SW 1271 (cell line): ENCODE data around the gene DOCK6.
A peak's percentile ranks its signal among the peaks of the same experiment; 100 is the strongest.

Experiments
- DNase-seq, 2 experiments: peaks; one replicate each; lab custom pipeline; 2025; lab: John Stamatoyannopoulos, UW

Gene DOCK6

DNA sequence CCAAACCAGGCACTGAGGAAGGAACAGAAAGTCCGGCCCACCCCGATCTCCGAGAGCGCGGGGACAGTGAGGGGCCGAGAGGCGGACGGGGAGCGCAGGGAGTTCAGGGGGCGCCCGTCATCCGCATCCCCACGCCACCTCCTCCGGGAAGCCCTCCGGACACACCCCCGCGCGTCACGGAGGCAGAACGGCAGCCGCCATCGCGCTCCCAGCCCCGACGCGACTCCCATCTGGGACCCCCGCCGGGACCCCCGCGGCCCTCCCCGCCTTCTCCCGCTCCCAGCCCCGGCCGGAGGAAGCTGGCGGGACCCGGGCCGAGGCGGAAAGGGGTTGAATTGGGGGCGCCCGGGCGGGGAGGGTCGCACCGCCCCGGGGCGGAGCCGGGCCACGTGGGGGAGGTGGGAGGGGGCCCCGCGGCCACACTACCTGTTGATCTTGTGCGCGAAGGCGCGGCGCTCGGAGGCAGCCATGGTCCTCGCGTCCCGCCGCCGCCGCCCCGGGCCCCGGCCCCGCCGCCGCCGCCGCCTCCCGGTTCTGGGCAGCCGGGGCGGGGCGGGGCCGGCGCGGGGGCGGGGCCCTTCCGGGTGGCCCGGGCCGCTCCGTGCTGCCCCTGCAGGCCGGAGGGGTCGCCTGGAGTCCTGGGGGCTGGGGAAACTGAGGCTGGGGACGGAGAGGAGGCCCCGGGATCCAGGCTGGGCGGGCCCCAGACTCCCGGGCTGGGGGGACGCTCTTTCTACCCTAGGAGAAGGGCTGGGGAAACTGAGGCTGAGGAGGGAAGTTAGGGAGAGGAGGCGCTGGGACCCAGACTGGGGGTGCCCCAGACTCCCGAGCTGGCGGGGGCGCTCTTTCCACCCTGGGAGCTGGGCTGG, at the start of gene DOCK6:
Gene DOCK6, minus strand, starts transcription at position 554 of the 869 bp plus-strand sequence. Its CDS starts 84 bp downstream, at position 470.
- no peak for DNase-seq

- DNase-seq: no peak
Observed at GRCh38 chr19:11306337-11306736, 44.0 kb upstream of the DOCK6 start.

- DNase-seq: no peak
Observed at GRCh38 chr19:11304936-11305335, 42.6 kb upstream of the DOCK6 start.

GRCh38 chr19:11300811-11301120, 38.4 kb upstream of the DOCK6 start:
- DNase-seq: no peak

- DNase-seq: no peak
Observed at GRCh38 chr19:11299946-11300810, 37.9 kb upstream of the DOCK6 start.

- no peak for DNase-seq
Observed at GRCh38 chr19:11296264-11296663, 33.9 kb upstream of the DOCK6 start.

DNA sequence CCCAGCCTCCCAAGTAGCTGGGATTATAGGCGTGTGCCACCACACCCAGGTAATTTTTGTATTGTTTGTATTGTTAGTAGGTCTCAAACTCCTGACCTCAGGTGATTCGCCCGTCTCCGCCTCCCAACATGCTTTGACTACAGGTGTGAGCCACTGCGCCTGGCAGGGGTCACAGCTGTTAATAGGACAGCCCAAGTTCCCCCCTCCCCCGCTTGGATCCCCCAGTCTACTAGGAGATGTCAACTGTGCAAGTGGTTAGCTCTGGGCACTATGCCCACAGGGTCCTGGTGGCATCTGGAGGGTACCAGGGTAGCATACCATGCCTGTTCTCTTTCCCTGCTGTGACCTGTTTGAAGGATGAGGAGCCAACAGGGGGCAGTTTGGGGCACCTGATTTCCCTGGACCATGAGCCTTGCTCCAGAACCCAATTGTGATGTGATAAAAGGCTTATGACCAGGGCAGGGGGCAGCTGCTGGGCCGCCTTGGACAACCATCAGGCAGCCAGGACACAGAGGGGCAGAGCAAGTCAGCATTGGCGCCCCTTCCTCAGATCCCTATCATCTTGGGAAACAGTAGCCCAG, 33.4 kb upstream of the DOCK6 start, which contains the start of gene TSPAN16:
Gene TSPAN16, plus strand, starts transcription at position 496 of the 581 bp plus-strand sequence. CDS start 138 bp downstream, outside the sequence.
- no peak for DNase-seq

GRCh38 chr19:11295180-11295579, 32.9 kb upstream of the DOCK6 start:
- DNase-seq: no peak

DNA sequence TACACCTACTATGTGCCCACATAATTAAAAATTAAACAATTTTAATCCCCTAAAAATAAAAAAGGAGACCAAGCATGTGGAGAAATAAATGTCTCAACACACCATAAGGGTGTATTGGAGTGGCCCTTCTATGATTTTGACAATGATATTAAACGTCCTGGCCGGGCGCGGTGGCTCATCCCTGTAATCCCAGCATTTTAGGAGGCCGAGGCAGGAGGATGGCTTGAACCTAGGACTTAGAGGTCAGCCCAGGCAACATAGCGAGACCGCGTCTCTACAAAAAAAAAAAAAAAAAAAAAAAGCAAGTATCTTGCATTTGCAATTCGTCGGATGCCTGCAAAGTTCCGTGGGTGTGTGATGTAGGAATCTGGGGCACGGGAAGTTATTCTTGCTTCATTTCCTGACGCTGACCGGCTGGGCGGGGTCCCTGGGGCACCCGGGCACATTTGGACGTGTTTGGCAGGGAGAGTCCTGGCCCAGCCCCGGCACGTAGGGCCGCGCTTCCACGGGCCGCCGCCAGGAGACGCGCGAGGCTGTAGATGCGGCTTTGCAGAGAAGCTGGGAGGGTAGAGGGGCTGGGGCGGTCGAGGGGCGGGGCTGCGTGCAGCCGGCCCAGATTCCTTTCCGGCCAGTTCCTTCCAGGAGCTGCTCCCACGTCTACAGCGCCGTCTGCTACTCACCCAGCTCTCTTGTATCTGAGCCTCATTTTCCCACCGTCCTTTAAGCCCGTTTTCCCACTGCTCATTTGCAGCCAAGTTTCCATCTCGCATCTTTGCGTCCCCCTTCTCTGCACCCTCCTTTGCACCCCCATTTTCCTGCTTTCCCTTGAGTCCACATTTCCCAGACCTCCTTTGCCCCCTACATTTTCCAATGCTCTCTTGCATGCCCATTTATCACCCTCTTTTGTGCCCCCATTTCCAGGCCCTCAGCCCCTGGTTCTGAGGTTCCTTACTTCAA, 31.4 kb upstream of the DOCK6 start:
- peak; percentile 83 to 90 for DNase-seq

DNA sequence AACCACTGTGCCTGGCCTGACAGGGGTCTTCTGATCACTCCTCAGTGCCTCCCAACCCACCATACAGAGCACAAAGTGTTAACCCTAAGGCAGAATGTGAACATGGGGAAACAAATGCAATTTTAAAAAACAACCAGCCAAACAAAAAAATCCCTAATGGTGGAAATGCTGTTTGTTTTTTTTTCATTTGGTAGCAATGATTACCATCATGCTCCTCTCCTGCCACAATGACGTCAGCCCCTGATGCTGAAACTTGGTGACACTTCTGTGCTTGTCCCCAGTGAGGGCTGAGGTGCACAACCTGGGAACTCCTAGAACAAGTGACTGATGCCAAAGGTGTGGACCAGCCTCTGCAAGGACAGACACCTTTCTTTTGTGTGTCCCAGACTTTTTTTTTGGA, 29.7 kb upstream of the DOCK6 start:
- DNase-seq: no peak

GRCh38 chr19:11291415-11291814, 29.1 kb upstream of the DOCK6 start:
- no peak for DNase-seq

- no peak for DNase-seq
Observed at GRCh38 chr19:11290256-11290655, 27.9 kb upstream of the DOCK6 start.

GRCh38 chr19:11288349-11288748, 26.0 kb upstream of the DOCK6 start:
- peak in 1 of 2 experiments; percentile 34 for DNase-seq

GRCh38 chr19:11286312-11286974, 24.1 kb upstream of the DOCK6 start:
- no peak for DNase-seq

- DNase-seq: no peak
Observed at GRCh38 chr19:11284515-11284914, 22.2 kb upstream of the DOCK6 start.

- no peak for DNase-seq
Observed at GRCh38 chr19:11281356-11282049, 19.2 kb upstream of the DOCK6 start.

DNA sequence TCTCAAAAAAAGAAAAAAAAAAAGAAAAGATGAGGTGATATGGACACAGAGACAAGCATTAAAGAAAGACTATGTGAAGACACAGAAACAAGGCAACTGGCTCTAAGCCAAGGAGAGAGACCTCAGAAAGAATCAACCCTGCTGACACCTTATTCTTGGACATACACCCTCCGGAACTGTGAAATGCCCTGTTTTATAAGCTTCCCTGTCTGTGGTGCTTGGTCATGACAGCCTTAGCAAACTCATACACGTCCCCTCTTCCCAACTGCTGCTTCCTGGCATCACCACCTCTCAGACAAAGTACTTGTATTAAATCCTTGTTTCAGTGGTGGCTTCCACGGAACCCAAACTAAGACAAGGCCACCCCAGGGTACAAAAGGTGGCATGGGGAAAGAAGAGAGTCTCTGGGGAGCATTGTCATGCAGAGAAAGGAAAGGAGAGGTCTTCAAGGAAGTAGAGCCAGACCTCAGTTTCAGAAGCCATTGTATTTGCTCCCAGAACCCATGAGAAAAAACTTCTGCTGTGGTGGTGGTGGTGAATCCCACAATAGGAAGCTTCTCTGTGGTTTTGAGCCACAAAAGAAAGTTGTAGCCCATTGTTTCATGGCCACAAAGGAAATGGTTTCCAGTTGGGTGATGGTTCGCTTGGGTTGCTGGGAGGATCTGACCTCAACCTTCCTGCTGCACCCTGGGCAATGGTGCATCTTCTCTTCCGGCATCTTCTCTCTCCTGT, 17.3 kb upstream of the DOCK6 start:
- no peak for DNase-seq

- DNase-seq: no peak
Observed at GRCh38 chr19:11278670-11279069, 16.3 kb upstream of the DOCK6 start.

- DNase-seq: no peak
Observed at GRCh38 chr19:11274533-11275086, 12.3 kb upstream of the DOCK6 start.
